ENCODE results near the gene CDH13.

CDH13 gene

GRCh38 chr16:83615141-83615952 is 988.6 kb downstream of the CDH13 start:
- no peak for DNase-seq (ENCODE audit: low read depth in 3 of 3)

- no peak for DNase-seq (ENCODE audit: low read depth in 3 of 3)
Observed at GRCh38 chr16:83615953-83616350, 989.2 kb downstream of the CDH13 start.

- DNase-seq (ENCODE audit: low read depth in 3 of 3) = no peak
Observed at GRCh38 chr16:83619381-83620150, 992.8 kb downstream of the CDH13 start.

GRCh38 chr16:83622010-83622409 is 995.2 kb downstream of the CDH13 start:
- DNase-seq (ENCODE audit: low read depth in 3 of 3) = no peak

GRCh38 chr16:83623091-83623730 is 996.4 kb downstream of the CDH13 start:
- no peak for DNase-seq (ENCODE audit: low read depth in 3 of 3)

GRCh38 chr16:83623892-83624291 is 997.1 kb downstream of the CDH13 start:
- no peak for DNase-seq (ENCODE audit: low read depth in 3 of 3)

- no peak for DNase-seq (ENCODE audit: low read depth in 3 of 3)
Observed at GRCh38 chr16:83624429-83625120, 997.8 kb downstream of the CDH13 start.

GRCh38 chr16:83626204-83626603 is 999.4 kb downstream of the CDH13 start:
- DNase-seq (ENCODE audit: low read depth in 3 of 3) = no peak

- no peak for DNase-seq (ENCODE audit: low read depth in 3 of 3)
Observed at GRCh38 chr16:83626676-83627075, 999.9 kb downstream of the CDH13 start.

GRCh38 chr16:83627996-83628395 is 1001.2 kb downstream of the CDH13 start:
- no peak for DNase-seq (ENCODE audit: low read depth in 3 of 3)

- DNase-seq (ENCODE audit: low read depth in 3 of 3) = no peak
Observed at GRCh38 chr16:83629426-83629825, 1002.7 kb downstream of the CDH13 start.

- DNase-seq (ENCODE audit: low read depth in 3 of 3) = no peak
Observed at GRCh38 chr16:83629836-83630235, 1003.1 kb downstream of the CDH13 start.

- DNase-seq (ENCODE audit: low read depth in 3 of 3) = no peak
Observed at GRCh38 chr16:83630979-83631378, 1004.2 kb downstream of the CDH13 start.

- no peak for DNase-seq (ENCODE audit: low read depth in 3 of 3)
Observed at GRCh38 chr16:83633286-83633685, 1006.5 kb downstream of the CDH13 start.

GRCh38 chr16:83648347-83648746 is 1021.6 kb downstream of the CDH13 start:
- no peak for DNase-seq (ENCODE audit: low read depth in 3 of 3)

- no peak for DNase-seq (ENCODE audit: low read depth in 3 of 3)
Observed at GRCh38 chr16:83651871-83652270, 1025.1 kb downstream of the CDH13 start.

GRCh38 chr16:83652943-83653342 is 1026.2 kb downstream of the CDH13 start:
- no peak for DNase-seq (ENCODE audit: low read depth in 3 of 3)

GRCh38 chr16:83653785-83654184 is 1027.0 kb downstream of the CDH13 start:
- no peak for DNase-seq (ENCODE audit: low read depth in 3 of 3)

- no peak for DNase-seq (ENCODE audit: low read depth in 3 of 3)
Observed at GRCh38 chr16:83660282-83660681, 1033.5 kb downstream of the CDH13 start.

- no peak for DNase-seq (ENCODE audit: low read depth in 3 of 3)
Observed at GRCh38 chr16:83661656-83662055, 1034.9 kb downstream of the CDH13 start.

- no peak for DNase-seq (ENCODE audit: low read depth in 3 of 3)
Observed at GRCh38 chr16:83666449-83666848, 1039.7 kb downstream of the CDH13 start.

- no peak for DNase-seq (ENCODE audit: low read depth in 3 of 3)
Observed at GRCh38 chr16:83669456-83669855, 1042.7 kb downstream of the CDH13 start.

Data from stimulated activated CD4-positive, alpha-beta T cell treated with anti-CD3 and anti-CD28 coated beads, TNF-alpha, amount 100 ng/mL, for 24 hours (primary cell).